Skeletal muscle tissue (tissue), 4 donors: Measurements from ENCODE around the gene TMPRSS4. TPM values are rescaled to one million over a fixed set of nuclear protein-coding genes. Genes with fewer than 3 reads are reported as not detected.
A peak's percentile ranks its signal among the peaks of the same experiment; 100 is the strongest.
"Not testable (repeated sequence)": the region's sequence is repeated elsewhere in the genome, so short reads cannot be mapped to it uniquely, and the experiment has no call there.

Experiments
- H3K27ac ChIP-seq: one replicate; pipeline ENCODE4 v1.7.0; 2013; ENCODE audit warnings: mild to moderate bottlenecking, low read depth, low read length, inconsistent platforms
- H3K27me3 ChIP-seq, 3 donors: one replicate each; pipeline ENCODE4 v1.7.0; 2013; ENCODE audit warnings: low read length in 3 of 3; ENCODE audit not compliant: control insufficient read depth in 3 of 3, insufficient read depth in 3 of 3
- H3K36me3 ChIP-seq, 3 donors: one replicate each; pipeline ENCODE4 v1.7.0; 2013; ENCODE audit warnings: low read length in 3 of 3; ENCODE audit not compliant: control insufficient read depth in 3 of 3, insufficient read depth in 3 of 3
- H3K4me1 ChIP-seq, 3 donors: one replicate each; pipeline ENCODE4 v1.7.0; 2013; ENCODE audit warnings: low read length in 3 of 3, mild to moderate bottlenecking in 3 of 3; ENCODE audit not compliant: control insufficient read depth in 3 of 3, insufficient read depth in 3 of 3
- H3K4me3 ChIP-seq, 3 donors: one replicate each; pipeline ENCODE4 v1.7.0; 2013; ENCODE audit warnings: low read length in 3 of 3
- H3K9ac ChIP-seq, 3 donors: one replicate each; pipeline ENCODE4 v1.7.0; 2013; ENCODE audit warnings: low read length in 3 of 3, mild to moderate bottlenecking in 3 of 3, moderate library complexity in 2 of 3, low read depth in 1 of 3
- H3K9me3 ChIP-seq, 3 donors: one replicate each; pipeline ENCODE4 v1.7.0; 2013; ENCODE audit warnings: low read length in 3 of 3; ENCODE audit not compliant: control insufficient read depth in 3 of 3
- total RNA-seq: library from RNA; depleted of rRNA; stranded (reverse); fragments of >200 nt; gene quantifications from one replicate; pipeline ENCODE4 v1.2.3, GENCODE V29; 2014
- donor health status: Osteomylitis.

The TMPRSS4 gene
- total RNA-seq, 1 donor from 2014 or later, result not detected

DNA sequence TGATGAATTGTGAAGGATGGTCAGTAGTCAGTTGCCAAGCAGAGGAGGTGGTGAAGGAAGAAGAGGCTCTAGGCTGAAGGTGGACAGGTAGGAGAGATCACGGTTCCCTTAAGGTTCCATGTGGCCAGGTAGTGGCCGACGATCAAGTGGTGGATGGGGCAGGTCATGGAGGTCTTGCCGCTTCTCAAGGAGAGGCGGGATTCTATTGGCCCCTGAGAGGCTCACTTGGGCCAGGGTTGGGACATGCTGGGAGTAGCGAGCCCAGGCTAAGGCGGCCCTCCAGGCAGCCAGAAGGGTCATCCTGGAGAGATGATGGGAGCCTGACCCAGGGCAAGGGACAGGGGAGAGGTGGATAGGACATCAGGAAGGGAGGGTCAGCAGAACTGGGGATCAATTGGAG, 20.9 kb upstream of the TMPRSS4 start:
- Histone ChIP-seq H3K36me3 (no peaks in the 10 kb centered on the region), H3K4me3 (no peak overlapping the region), H3K9me3 (no peaks in the 10 kb centered on the region), H3K27me3 (peaks cover 0 to 5% (median 0%) of the 10 kb centered on the region in 3 donors), H3K27ac (no peak overlapping the region), H3K9ac (no peak overlapping the region), H3K4me1 (peaks cover 5 to 18% (median 13%) of the 10 kb centered on the region in 3 donors)

DNA sequence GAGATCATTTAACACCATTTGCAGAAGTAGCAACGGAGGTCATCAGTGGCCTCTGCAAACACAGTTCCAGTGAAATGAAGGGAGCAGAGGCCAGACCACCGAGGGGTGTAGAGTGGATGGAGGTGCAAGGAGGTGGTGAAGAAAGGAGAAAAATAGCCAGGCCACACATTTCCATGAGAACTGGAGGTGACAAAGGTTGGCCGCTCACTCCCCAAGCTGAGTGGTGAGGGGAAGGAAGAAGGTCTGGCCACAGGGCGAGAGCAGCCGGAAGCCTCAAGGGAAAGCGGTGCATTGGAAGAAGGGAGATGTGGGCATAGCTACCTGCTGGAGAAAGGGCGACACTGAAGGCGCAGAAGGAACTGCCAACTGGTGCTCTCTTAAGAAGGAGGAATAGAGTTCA, 20.1 kb upstream of the TMPRSS4 start:
- Histone ChIP-seq H3K27me3 (peaks cover 0 to 5% (median 0%) of the 10 kb centered on the region in 3 donors), H3K9me3 (no peaks in the 10 kb centered on the region), H3K36me3 (no peaks in the 10 kb centered on the region), H3K9ac (no peak overlapping the region), H3K27ac (no peak overlapping the region), H3K4me1 (peaks cover 10 to 26% (median 21%) of the 10 kb centered on the region in 3 donors), H3K4me3 (no peak overlapping the region)

DNA sequence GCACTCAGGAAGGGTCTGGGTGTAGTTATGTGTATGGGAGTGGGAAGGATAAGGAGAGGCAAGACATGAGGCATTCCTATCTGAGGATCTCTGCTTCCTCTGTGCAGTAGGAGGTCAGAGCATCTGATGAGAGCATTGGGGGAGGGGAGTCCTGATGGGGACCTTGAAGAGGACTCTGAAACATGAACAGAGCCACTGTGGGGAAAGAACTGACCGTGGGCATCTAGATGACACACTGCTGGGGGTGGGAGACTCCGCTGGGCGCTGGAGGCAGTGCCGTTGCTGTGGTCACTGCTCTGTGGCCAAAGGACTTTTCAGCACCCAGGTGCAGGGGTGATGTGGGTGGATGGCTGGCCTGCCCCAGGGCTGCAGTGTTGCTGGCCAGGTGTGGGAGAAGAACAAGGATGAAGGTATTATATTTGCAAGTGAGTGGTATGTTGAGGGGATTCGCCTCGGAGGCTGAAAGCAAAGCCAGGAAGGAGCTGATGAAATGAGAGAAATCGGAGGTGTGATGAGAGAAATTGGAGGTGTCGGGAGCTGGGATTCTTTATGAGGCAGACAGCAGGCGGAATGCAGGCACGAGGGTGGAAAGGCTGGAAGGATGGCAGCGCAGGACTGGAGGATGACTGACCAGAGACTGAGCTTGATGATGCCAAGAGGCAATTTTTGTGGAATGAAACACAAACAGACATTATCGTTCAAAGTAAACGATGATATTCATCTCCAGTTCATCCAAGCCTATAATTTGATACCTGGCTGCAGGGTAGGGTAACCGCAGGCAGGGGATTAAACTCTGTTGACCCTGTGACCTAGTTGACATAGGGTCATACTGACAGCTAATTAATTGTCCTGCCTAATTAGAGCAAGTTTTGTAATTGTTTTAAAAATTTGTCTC, 19.4 kb upstream of the TMPRSS4 start:
- H3K9me3 ChIP-seq, result no peaks in the 10 kb centered on the region
- peaks cover 10 to 26% (median 25%) of the 10 kb centered on the region in 3 donors for H3K4me1 ChIP-seq
- no peak overlapping the region for H3K9ac ChIP-seq
- H3K4me3 ChIP-seq, result no peak overlapping the region
- peaks cover 0 to 5% (median 0%) of the 10 kb centered on the region in 3 donors for H3K27me3 ChIP-seq
- H3K27ac ChIP-seq, result no peak overlapping the region
- H3K36me3 ChIP-seq, result no peaks in the 10 kb centered on the region

DNA sequence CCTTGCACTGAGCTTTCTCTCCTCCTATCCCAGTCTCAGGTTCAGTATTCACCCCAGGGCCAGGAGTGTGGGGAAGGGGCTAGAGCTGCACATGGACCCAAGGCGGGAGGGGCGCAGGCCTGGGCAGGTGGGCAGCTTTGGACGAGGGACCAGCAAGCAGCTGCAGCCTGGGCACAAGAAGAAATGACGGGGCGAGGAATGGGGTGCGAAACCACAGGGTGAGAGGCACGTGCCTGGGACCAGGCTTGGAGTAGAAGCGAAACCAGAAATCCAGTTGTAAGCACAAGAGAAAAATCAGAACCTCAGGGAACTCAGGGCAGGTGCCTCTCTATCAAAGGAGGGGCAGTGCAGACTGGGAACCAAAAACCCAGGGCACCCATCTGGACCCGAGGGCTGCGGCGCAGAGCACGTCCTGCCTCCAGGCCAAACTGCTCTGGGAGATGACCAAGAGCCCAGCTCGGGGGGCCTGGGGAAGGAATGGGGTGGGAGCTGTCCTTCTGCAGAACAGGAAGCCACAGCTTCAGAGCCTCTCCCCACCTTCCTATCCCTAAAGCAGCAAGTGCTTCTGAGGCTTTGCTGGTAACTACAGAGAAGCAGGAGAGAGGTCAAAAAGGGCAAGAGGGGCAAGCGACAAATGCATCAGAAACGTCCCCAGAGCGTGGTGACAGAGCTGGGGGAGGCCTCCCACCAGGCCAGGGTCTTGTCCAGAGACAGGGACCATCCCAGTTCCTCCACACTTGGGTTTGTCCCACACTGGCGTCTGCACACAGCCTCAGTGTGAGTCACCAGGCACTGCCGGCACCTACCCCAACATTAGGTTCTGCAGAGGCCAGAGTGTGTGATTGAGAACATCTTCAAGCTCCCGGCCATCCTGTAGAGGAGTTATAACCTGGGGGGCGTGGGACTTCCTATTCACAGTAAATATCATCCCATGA, 18.3 kb upstream of the TMPRSS4 start:
- Histone ChIP-seq H3K9me3 (no peaks in the 10 kb centered on the region), H3K27ac (no peak overlapping the region)

DNA sequence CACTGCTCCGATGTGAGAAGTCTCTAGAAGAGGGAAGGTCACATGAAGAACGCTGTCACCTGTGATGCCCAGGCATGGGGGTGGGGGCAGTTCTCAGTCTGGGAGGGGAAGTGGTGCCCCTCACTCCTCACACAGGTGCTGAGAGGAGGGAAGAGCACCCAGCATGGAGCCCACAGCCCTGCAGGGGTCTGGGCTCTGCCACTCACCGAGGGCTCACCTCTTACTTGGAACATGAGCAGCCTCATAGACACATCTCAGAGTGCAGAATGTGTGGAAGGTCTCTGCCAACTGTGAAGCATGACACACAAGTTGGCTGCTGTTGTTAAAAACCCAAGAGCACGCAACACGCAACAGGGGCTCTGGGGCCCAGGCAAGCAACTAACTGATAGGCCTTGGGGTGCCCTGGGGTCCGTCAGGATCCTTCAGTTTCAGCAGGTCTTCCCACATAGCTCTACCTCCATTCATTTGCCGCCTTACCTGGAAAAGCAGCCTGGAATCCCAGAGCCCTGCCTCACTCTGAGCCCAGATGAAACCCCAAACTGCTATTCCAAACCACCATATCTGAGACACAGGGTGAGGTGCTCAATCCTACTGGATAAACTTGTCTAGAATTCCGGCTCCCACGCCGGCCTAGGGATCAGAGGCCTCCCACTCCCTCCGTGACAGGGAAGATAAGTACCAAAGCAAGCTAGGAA, 17.5 kb upstream of the TMPRSS4 start:
- Histone ChIP-seq H3K9ac (no peak overlapping the region), H3K4me3 (no peak overlapping the region), H3K36me3 (no peaks in the 10 kb centered on the region), H3K27ac (no peak overlapping the region), H3K4me1 (peaks cover 10 to 25% (median 24%) of the 10 kb centered on the region in 3 donors), H3K27me3 (peaks cover 0 to 5% (median 0%) of the 10 kb centered on the region in 3 donors), H3K9me3 (no peaks in the 10 kb centered on the region)

More for the DNA sequence above, 18.3 kb upstream of the TMPRSS4 start:
- Histone ChIP-seq H3K9ac (peak overlapping the region in 1 of 3 donors; percentile 25), H3K27me3 (peaks cover 0 to 5% (median 0%) of the 10 kb centered on the region in 3 donors), H3K4me3 (no peak overlapping the region), H3K36me3 (no peaks in the 10 kb centered on the region), H3K4me1 (peaks cover 10 to 25% (median 24%) of the 10 kb centered on the region in 3 donors)

DNA sequence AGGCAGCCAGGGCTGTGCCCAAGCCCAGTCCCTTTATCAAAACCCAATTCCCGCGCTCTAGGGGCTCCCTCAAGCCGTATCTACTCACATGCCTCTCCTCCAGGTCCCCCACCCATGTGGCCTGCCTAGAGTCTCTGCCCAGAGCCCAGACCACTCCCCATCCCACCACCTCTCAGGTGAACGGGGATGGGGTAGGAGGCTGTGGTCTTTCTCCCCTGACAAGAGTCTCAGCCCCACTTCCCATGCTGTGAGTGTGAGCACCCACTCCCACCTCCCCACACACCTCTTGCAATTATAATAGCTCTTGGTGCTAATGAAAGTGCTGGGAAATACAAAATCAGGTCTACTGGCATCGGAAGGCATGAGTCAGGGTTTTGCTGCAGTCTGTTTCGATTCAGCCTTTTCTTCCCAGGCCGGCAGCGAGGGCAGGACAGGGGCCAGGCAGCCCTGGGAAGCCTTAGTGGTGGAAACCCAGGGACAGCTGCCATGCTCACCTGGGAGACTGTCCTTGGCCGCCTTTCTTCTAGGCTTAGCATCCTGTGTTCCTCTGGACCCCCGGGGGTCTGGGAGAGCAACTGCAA, 16.7 kb upstream of the TMPRSS4 start:
- no peaks in the 10 kb centered on the region for H3K9me3 ChIP-seq
- H3K27me3 ChIP-seq, result peaks cover 0 to 5% (median 3%) of the 10 kb centered on the region in 3 donors
- peaks cover 10 to 25% (median 24%) of the 10 kb centered on the region in 3 donors for H3K4me1 ChIP-seq
- peak overlapping the region; percentile 5 for H3K27ac ChIP-seq
- no peak overlapping the region for H3K4me3 ChIP-seq
- H3K36me3 ChIP-seq, result no peaks in the 10 kb centered on the region
- no peak overlapping the region for H3K9ac ChIP-seq

DNA sequence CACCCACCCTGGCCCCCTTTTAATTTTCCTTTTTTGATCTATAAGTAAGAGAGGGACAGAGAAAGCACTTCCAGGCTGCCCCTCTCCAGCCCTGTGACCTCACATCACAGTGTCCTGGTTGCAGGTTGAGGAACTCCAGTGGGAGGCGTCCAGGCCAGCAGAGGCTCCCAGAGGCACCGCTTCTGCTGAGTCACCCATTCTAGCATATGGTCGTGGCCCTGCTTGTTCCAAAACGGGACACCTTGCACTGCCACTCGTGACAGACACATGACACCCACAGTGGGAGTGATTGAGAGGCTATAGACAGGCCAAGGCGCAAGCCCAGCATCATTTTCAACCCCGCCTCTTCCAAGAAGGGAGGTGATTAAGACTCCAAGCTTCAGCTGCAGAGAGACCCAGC, 16.0 kb upstream of the TMPRSS4 start:
- H3K9ac ChIP-seq, result no peak overlapping the region
- no peak overlapping the region for H3K4me3 ChIP-seq
- H3K36me3 ChIP-seq, result no peaks in the 10 kb centered on the region
- H3K27ac ChIP-seq, result peak overlapping the region; percentile 5
- H3K4me1 ChIP-seq, result peaks cover 10 to 25% (median 24%) of the 10 kb centered on the region in 3 donors
- peaks cover 0 to 5% (median 3%) of the 10 kb centered on the region in 3 donors for H3K27me3 ChIP-seq
- H3K9me3 ChIP-seq, result no peaks in the 10 kb centered on the region

DNA sequence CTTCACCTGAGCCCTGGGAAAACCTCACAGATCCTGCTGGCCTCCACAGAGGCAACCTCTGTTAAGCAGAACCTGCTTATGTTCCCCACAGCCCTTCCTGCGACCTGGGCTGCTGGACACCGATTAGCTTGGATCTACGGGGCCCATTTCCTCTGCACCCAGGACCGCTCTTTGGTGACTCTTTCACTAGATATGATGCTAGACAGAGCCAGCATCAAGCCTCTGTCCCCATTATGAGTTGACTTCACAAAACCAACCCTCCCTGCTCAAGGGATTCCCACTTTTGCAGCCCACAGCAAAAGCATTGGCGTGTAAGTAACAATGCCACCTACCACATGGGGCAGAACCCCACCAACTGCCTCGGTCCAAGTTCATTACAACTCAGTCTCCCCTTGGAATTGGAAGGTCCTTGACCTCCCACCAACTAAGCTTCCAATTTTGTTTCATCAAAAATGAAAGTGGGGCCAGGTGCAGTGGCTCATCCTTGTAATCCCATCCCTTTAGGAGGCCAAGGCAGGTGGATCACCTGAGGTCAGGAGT, 15.2 kb upstream of the TMPRSS4 start:
- peaks cover 10 to 25% (median 24%) of the 10 kb centered on the region in 3 donors for H3K4me1 ChIP-seq
- H3K9me3 ChIP-seq, result no peaks in the 10 kb centered on the region
- H3K27ac ChIP-seq, result no peak overlapping the region
- peaks cover 0 to 5% (median 3%) of the 10 kb centered on the region in 3 donors for H3K27me3 ChIP-seq
- no peak overlapping the region for H3K9ac ChIP-seq
- no peaks in the 10 kb centered on the region for H3K36me3 ChIP-seq
- no peak overlapping the region for H3K4me3 ChIP-seq

DNA sequence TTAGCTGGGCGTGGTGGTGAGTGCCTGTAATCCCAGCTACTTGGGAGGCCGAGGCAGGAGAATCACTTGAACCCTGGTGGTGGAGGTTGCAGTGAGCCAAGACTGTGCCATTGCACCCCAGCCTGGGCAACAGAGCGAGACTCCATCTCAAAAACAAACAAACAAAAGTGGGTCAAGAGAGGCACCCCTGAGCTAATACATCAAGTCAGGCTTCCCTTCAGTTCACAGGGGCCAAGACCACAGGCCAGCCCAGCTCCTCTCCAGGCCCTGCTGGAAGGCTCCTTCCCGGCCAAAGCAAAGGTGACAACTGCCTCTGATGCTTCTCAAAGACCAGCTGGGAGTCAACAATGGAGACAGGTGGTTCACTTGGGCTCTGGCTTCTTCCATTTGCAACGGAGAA, 14.7 kb upstream of the TMPRSS4 start:
- H3K9me3 ChIP-seq, H3K9ac ChIP-seq, H3K27me3 ChIP-seq, H3K36me3 ChIP-seq, H3K4me3 ChIP-seq, H3K27ac ChIP-seq: not testable (repeated sequence)
- peaks cover 10 to 25% (median 24%) of the 10 kb centered on the region in 3 donors for H3K4me1 ChIP-seq
